Fibroblast of the aortic adventitia (primary cell): ENCODE results near the gene OTX1. TPM values are rescaled to one million over a fixed set of nuclear protein-coding genes. Genes with fewer than 3 reads are reported as not detected.

Experiments
- DNase-seq: peaks from one replicate; pipeline ENCODE4 v3.0.0-alpha.2; 2010; ENCODE audit warnings: low read depth
- H3K4me3 ChIP-seq: 2 replicates; pipeline ENCODE4 v1.5.1; 2011; ENCODE audit warnings: low read depth, mild to moderate bottlenecking, control low read depth, low read length, moderate library complexity
- CTCF ChIP-seq: IDR thresholded peaks from 2 replicates; pipeline ENCODE4 v1.5.1; 2011; ENCODE audit warnings: mild to moderate bottlenecking, low read length, control low read depth, inconsistent platforms; ENCODE audit not compliant: insufficient read depth
- total RNA-seq: library from RNA; depleted of rRNA; stranded (reverse); fragments of >200 nt; gene quantifications from 2 replicates; pipeline ENCODE4 v1.2.3, GENCODE V29; 2012; ENCODE audit warnings: low replicate concordance

OTX1 gene
- total RNA-seq, 1 donor, result 0.27 TPM

- no peak overlapping the region for H3K4me3 ChIP-seq
- no peak for TF ChIP-seq CTCF
- no peak for DNase-seq
Measured at GRCh38 chr2:63053889-63054602, 3.4 kb downstream of the OTX1 start.

DNA sequence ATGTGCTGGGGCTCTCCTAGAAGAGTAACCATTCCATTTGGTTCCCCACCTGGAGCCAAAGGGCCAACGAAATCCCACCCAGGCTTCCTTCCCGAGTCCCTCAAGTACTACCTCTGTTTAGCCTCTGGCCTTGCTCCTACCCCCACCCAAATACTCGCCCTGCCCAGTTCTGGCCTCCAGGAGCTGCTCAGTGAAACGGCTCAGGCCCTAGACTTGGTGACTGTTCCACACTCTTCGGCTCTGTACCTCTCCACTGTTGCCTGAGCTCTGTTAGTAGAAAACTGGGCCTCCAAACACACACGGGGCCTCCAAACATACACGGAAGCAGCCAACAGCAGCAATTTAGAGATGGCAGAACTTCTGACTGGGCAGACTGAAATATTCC lies 4.2 kb downstream of the OTX1 start:
- H3K4me3 ChIP-seq, result no peak overlapping the region
- DNase-seq, result no peak
- no peak for TF ChIP-seq CTCF

DNA sequence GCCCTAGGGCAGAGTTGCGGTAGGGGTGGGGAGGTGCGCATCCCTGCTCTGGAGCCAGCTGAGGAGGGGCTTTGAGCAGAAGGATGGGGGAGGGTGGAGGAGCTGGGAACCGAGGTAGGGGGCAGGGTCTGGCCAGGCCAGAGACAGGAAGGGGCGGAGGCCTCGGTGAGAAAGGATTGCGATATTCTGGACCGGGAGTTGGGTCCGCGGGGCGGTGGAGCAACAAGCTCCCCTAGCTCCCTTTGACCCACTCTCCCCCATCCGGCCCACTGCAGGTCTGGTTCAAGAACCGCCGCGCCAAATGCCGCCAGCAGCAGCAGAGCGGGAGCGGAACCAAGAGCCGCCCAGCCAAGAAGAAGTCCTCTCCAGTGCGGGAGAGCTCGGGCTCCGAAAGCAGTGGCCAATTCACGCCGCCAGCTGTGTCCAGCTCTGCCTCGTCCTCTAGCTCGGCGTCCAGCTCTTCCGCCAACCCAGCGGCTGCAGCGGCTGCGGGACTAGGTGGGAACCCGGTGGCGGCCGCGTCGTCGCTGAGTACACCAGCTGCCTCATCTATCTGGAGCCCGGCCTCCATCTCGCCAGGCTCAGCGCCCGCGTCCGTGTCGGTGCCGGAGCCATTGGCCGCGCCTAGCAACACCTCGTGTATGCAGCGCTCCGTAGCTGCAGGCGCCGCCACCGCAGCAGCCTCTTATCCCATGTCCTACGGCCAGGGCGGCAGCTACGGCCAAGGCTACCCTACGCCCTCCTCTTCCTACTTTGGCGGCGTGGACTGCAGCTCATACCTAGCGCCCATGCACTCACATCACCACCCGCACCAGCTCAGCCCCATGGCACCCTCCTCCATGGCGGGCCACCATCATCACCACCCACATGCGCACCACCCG lies 4.8 kb downstream of the OTX1 start:
- DNase-seq, result no peak
- H3K4me3 ChIP-seq, result peak overlapping the region; percentile 32

GRCh38 chr2:63056107-63057050 lies 5.7 kb downstream of the OTX1 start:
- TF ChIP-seq CTCF, result no peak
- H3K4me3 ChIP-seq, result no peak overlapping the region
- DNase-seq, result no peak

More for the DNA sequence above, 4.8 kb downstream of the OTX1 start:
- no peak for TF ChIP-seq CTCF

DNA sequence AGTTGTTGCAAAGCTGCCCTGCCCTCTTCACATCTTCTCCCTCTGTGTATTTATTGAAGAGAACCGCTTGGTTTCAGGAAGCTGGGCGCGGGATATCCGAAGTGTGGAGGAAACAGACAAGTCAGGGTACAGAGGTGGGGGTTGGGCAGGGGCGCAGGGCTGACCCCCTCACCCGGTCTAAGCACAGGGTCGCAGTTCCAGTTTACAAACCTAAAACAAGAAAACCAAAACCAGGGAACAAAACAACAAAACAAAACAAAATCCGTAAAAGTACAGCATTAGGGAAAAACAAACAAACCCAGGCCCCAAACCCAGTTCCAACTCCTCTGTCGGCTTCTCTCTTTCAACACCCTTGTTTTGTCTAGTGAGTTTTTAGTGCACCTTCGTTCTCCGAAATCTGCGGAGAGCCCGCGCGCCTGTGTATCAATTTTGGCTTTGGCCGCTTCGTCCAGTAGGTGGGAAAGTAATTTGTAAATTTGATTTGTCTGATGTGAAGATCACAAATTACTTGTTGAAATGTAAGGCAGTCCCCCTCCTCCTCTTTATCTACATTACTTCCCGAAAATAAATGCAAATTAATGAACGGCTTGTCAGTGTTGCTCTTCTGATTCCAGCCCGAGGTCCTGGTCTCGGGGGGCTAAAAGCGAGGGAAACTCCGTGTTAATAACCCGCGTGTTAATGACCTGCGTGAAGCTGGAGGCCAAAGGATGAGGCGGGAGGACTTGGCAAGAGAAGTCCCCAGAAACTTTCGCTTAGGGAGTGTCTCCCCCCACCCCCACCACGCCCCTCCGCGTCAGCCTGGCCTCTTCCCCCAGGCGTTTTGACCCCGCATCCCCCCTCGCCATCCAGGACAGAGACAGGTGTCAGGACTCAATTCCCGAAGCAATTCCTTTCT lies 6.9 kb downstream of the OTX1 start:
- TF ChIP-seq CTCF, result no peak
- no peak for DNase-seq

More for the DNA sequence above, 6.9 kb downstream of the OTX1 start:
- H3K4me3 ChIP-seq, result no peak overlapping the region
